OCI-LY1 (cell line): ENCODE results near the gene ROR1.

Source experiments
- H2AFZ ChIP-seq: fragments of 200-600 bp; sonication (generic), shearing (Covaris generic); 2 replicates; pipeline ENCODE4 v1.6.0; 2014; ENCODE audit warnings: antibody characterized with exemption, mild to moderate bottlenecking, low read length
- H3F3A ChIP-seq: fragments of 200-600 bp; sonication (generic), shearing (Covaris generic); 2 replicates; pipeline ENCODE4 v1.6.0; 2014; ENCODE audit warnings: mild to moderate bottlenecking, antibody characterized with exemption, low read length, moderate library complexity; ENCODE audit not compliant: insufficient read depth
- H3K27ac ChIP-seq: fragments of 200-600 bp; sonication (generic); 2 replicates; pipeline ENCODE4 v1.5.1; 2014; ENCODE audit warnings: low read length, mixed run types, mild to moderate bottlenecking, low read depth; ENCODE audit not compliant: poor library complexity, severe bottlenecking
- H3K27me3 ChIP-seq: fragments of 200-600 bp; sonication (generic); 2 replicates; pipeline ENCODE4 v1.6.0; 2014; ENCODE audit warnings: antibody characterized with exemption, mild to moderate bottlenecking, low read length, moderate library complexity; ENCODE audit not compliant: insufficient read depth
- H3K36me3 ChIP-seq: fragments of 200-600 bp; sonication (generic); 2 replicates; pipeline ENCODE4 v1.6.1; 2014; ENCODE audit warnings: mild to moderate bottlenecking, antibody characterized with exemption, low read length, moderate library complexity, mixed read lengths; ENCODE audit not compliant: insufficient read depth
- H3K4me1 ChIP-seq: fragments of 200-600 bp; sonication (generic); 2 replicates; pipeline ENCODE4 v1.5.1; 2014; ENCODE audit warnings: mild to moderate bottlenecking, low read length, moderate library complexity; ENCODE audit not compliant: insufficient read depth, severe bottlenecking
- H3K4me2 ChIP-seq: fragments of 200-600 bp; sonication (generic), shearing (Covaris generic); 2 replicates; pipeline ENCODE4 v1.6.1; 2014; ENCODE audit warnings: low read length
- H3K4me3 ChIP-seq: fragments of 200-600 bp; sonication (generic); 2 replicates; pipeline ENCODE4 v1.5.1; 2014; ENCODE audit warnings: low read length, low read depth, mild to moderate bottlenecking, mixed read lengths; ENCODE audit not compliant: poor library complexity, severe bottlenecking
- H3K79me2 ChIP-seq: fragments of 200-600 bp; shearing (Covaris generic); 2 replicates; pipeline ENCODE4 v1.6.1; 2016; ENCODE audit warnings: mixed run types, low read length, mixed read lengths; ENCODE audit not compliant: insufficient read depth
- H3K9ac ChIP-seq: fragments of 200-600 bp; sonication (generic), shearing (Covaris generic); 2 replicates; pipeline ENCODE4 v1.6.1; 2014; ENCODE audit warnings: mild to moderate bottlenecking, low read length, mixed read lengths
- H3K9me2 ChIP-seq: fragments of 200-600 bp; sonication (generic), shearing (Covaris generic); 2 replicates; pipeline ENCODE4 v1.6.1; 2014; ENCODE audit warnings: low read depth, mild to moderate bottlenecking, low read length, mixed read lengths
- H3K9me3 ChIP-seq: fragments of 200-600 bp; shearing (Covaris generic); 2 replicates; pipeline ENCODE4 v1.6.1; 2014; ENCODE audit warnings: low read length, mixed read lengths
- H4K20me1 ChIP-seq: fragments of 200-600 bp; sonication (generic), shearing (Covaris generic); 2 replicates; pipeline ENCODE4 v1.6.0; 2016; ENCODE audit warnings: mild to moderate bottlenecking, low read length; ENCODE audit not compliant: insufficient read depth
- EZH2 ChIP-seq: fragments of 200-600 bp; sonication (generic), shearing (Covaris generic); IDR thresholded peaks from 2 replicates; pipeline ENCODE4 v1.8.0; 2017; ENCODE audit warnings: borderline replicate concordance, mixed run types, mild to moderate bottlenecking, antibody characterized with exemption, low read length, moderate library complexity, mixed read lengths
- TF ChIP-seq, protein P1 (sequence below): fragments of 200-600 bp; sonication (generic), shearing (Covaris generic); IDR thresholded peaks from 2 replicates; pipeline ENCODE4 v1.5.1; 2017; ENCODE audit warnings: mild to moderate bottlenecking, antibody characterized with exemption, low read length, moderate library complexity, mixed read lengths

The ROR1 gene

GRCh38 chr1:64047549-64047996 lies 273.8 kb downstream of the ROR1 start:
- H3K4me2 ChIP-seq: no peak overlapping the region
- no peaks in the 10 kb centered on the region for H3K9me3 ChIP-seq
- H3K9ac ChIP-seq: no peak overlapping the region
- H3K9me2 ChIP-seq: no peaks in the 10 kb centered on the region
- no peaks in the 10 kb centered on the region for H3K4me1 ChIP-seq
- H3K27me3 ChIP-seq: no peaks in the 10 kb centered on the region
- no peak overlapping the region for H3K27ac ChIP-seq
- H2AFZ ChIP-seq: no peak overlapping the region
- no peak for TF ChIP-seq EZH2
- TF ChIP-seq, protein P1, sequence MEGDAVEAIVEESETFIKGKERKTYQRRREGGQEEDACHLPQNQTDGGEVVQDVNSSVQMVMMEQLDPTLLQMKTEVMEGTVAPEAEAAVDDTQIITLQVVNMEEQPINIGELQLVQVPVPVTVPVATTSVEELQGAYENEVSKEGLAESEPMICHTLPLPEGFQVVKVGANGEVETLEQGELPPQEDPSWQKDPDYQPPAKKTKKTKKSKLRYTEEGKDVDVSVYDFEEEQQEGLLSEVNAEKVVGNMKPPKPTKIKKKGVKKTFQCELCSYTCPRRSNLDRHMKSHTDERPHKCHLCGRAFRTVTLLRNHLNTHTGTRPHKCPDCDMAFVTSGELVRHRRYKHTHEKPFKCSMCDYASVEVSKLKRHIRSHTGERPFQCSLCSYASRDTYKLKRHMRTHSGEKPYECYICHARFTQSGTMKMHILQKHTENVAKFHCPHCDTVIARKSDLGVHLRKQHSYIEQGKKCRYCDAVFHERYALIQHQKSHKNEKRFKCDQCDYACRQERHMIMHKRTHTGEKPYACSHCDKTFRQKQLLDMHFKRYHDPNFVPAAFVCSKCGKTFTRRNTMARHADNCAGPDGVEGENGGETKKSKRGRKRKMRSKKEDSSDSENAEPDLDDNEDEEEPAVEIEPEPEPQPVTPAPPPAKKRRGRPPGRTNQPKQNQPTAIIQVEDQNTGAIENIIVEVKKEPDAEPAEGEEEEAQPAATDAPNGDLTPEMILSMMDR: no peak
- H4K20me1 ChIP-seq: no peaks in the 10 kb centered on the region
- no peaks in the 10 kb centered on the region for H3F3A ChIP-seq
- no peaks in the 10 kb centered on the region for H3K36me3 ChIP-seq
- no peaks in the 10 kb centered on the region for H3K79me2 ChIP-seq
- no peak overlapping the region for H3K4me3 ChIP-seq

DNA sequence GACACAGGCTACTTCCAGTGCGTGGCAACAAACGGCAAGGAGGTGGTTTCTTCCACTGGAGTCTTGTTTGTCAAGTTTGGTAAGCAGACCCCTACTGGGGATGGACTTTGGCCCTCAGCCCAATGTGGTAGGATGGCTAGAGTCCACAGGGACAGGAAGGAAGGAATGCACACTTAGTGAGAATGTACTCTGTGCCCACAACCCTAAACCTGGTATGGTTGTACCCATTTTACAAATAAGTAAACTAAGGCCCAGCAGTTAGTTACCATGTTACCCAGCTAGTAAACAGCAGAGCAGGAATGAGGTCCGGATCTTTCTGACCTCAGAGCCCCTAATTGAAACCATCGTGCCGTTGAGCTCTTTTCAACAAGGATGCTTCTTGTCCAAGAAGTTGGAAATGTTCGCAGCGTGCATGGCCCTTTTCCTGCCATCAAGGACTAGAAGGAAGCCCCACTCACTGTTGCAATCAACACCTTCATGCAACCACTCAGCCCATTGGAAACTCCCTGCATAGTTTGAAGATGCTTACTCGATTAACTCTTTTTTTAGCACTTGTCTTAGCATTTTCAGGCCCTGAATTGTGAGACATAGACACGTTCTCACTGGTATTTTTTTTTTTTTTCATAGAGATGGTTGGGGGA lies 276.2 kb downstream of the ROR1 start:
- no peaks in the 10 kb centered on the region for H3K4me1 ChIP-seq
- no peak overlapping the region for H2AFZ ChIP-seq
- no peak overlapping the region for H3K27ac ChIP-seq
- H3K79me2 ChIP-seq: no peaks in the 10 kb centered on the region
- H3K27me3 ChIP-seq: no peaks in the 10 kb centered on the region
- no peaks in the 10 kb centered on the region for H3K9me2 ChIP-seq
- no peaks in the 10 kb centered on the region for H3K9me3 ChIP-seq
- H4K20me1 ChIP-seq: no peaks in the 10 kb centered on the region
- no peaks in the 10 kb centered on the region for H3F3A ChIP-seq
- no peak overlapping the region for H3K9ac ChIP-seq
- no peaks in the 10 kb centered on the region for H3K36me3 ChIP-seq
- no peak overlapping the region for H3K4me2 ChIP-seq
- H3K4me3 ChIP-seq: no peak overlapping the region
- TF ChIP-seq EZH2: no peak
- TF ChIP-seq, protein P1: no peak

- Histone ChIP-seq H3K4me2 (no peak overlapping the region), H3K4me3 (no peak overlapping the region), H3K4me1 (no peaks in the 10 kb centered on the region), H3K9ac (no peak overlapping the region), H3K27me3 (no peaks in the 10 kb centered on the region), H3K79me2 (no peaks in the 10 kb centered on the region), H2AFZ (no peak overlapping the region), H3K27ac (no peak overlapping the region), H3K36me3 (no peaks in the 10 kb centered on the region), H3K9me3 (no peaks in the 10 kb centered on the region), H3F3A (no peaks in the 10 kb centered on the region), H3K9me2 (no peaks in the 10 kb centered on the region), H4K20me1 (no peaks in the 10 kb centered on the region)
- no peak for TF ChIP-seq EZH2
- TF ChIP-seq, protein P1: no peak
Observed at GRCh38 chr1:64050601-64051000, 276.8 kb downstream of the ROR1 start.
